ENCODE data around the gene OCIAD1. TPM values are rescaled to one million over a fixed set of nuclear protein-coding genes. Genes with fewer than 3 reads are reported as not detected.

Gene OCIAD1
- total RNA-seq, 1 experiment from 2014 or later = 163 TPM

DNA sequence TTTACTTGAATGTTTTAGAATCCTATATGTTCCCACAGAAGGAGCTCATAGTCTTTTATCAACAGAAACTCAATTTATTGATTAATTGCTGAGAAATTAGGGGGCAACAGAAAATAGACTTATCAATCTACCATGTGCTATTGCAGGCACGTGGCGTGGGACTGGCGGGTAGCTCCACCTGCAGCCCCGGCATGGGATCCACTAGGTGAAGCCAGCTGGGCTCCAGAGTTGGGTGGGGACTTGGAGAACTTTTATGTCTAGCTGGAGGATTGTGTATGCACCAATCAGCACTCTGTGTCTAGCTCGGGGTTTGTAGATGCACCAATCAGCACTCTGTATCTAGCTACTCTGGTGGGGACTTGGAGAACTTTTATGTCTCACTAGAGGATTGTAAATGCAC lies 3.3 kb upstream of the OCIAD1 start:
- no TSS peak for BruUV-seq (replicated peaks)
- Histone ChIP-seq H3K9me3 (ENCODE audit: control insufficient read depth in 1 of 2, insufficient read depth in 1 of 2, low read depth in 1 of 2, low read length in 2 of 2) (no peaks in the 10 kb centered on the region), H3K9me2 (ENCODE audit: insufficient read depth) (no peaks in the 10 kb centered on the region), H3K27ac (ENCODE audit: low read depth, low read length) (no peak overlapping the region), H3K9ac (ENCODE audit: low read length) (no peak overlapping the region), H3K27me3 (ENCODE audit: insufficient read depth, low read length) (no peaks in the 10 kb centered on the region), H3K79me2 (ENCODE audit: insufficient read depth, low read length) (peaks cover 17% of the 10 kb centered on the region), H4K20me1 (ENCODE audit: insufficient read depth) (no peaks in the 10 kb centered on the region), H3K4me1 (ENCODE audit: control insufficient read depth in 1 of 2, insufficient read depth in 2 of 2, low read length in 2 of 2) (peaks cover 7 to 15% of the 10 kb centered on the region in 2 experiments), H3K4me3 (replicated peaks in 1 of 2; ENCODE audit: low read depth in 1 of 2, low read length in 2 of 2) (no peak overlapping the region), H3K36me3 (ENCODE audit: control insufficient read depth in 1 of 2, insufficient read depth in 2 of 2, low read length in 2 of 2) (no peaks in the 10 kb centered on the region), H3K4me2 (ENCODE audit: low read length) (no peak overlapping the region), H2AFZ (ENCODE audit: low read depth, low read length, poor library complexity, severe bottlenecking) (no peak overlapping the region)
- DNase-seq (ENCODE audit: low read depth, low spot score) (no peak), ATAC-seq (no peak)
- ChIA-PET RAD21 (ENCODE audit: low non-redundant PET in 1 of 2, low total read pairs in 2 of 2, uncharacterized antibody in 2 of 2, unreplicated experiment in 2 of 2) (no interaction called here), POLR2A (no interaction called here), CTCF (no interaction called here)
- intact Hi-C loops (cut with micrococcal nuclease) = no loop called here
- TF ChIP-seq ELF1 (IDR thresholded peaks at IDR 0.05; ENCODE audit: borderline replicate concordance, low read depth) = no peak
- TF ChIP-seq, protein P1, sequence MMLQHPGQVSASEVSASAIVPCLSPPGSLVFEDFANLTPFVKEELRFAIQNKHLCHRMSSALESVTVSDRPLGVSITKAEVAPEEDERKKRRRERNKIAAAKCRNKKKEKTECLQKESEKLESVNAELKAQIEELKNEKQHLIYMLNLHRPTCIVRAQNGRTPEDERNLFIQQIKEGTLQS (IDR thresholded peaks at IDR 0.05) = no peak
- TF ChIP-seq SP1 (IDR thresholded peaks at IDR 0.05; ENCODE audit: low read depth) = no peak
- TF ChIP-seq ZNF274 (IDR thresholded peaks at IDR 0.05; ENCODE audit: low read depth, low read length) = no peak
- TF ChIP-seq CBX3 (IDR thresholded peaks at IDR 0.05; ENCODE audit: low read depth) = no peak
- TF ChIP-seq EZH2 (IDR thresholded peaks at IDR 0.05) = no peak
- TF ChIP-seq POLR2A (IDR thresholded peaks at IDR 0.05; ENCODE audit: borderline replicate concordance, extremely low read depth, insufficient read depth, insufficient read length) = no peak
- TF ChIP-seq EGR1 (IDR thresholded peaks at IDR 0.05; ENCODE audit: low read depth) = no peak
- TF ChIP-seq, protein P2, sequence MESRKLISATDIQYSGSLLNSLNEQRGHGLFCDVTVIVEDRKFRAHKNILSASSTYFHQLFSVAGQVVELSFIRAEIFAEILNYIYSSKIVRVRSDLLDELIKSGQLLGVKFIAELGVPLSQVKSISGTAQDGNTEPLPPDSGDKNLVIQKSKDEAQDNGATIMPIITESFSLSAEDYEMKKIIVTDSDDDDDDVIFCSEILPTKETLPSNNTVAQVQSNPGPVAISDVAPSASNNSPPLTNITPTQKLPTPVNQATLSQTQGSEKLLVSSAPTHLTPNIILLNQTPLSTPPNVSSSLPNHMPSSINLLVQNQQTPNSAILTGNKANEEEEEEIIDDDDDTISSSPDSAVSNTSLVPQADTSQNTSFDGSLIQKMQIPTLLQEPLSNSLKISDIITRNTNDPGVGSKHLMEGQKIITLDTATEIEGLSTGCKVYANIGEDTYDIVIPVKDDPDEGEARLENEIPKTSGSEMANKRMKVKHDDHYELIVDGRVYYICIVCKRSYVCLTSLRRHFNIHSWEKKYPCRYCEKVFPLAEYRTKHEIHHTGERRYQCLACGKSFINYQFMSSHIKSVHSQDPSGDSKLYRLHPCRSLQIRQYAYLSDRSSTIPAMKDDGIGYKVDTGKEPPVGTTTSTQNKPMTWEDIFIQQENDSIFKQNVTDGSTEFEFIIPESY (IDR thresholded peaks at IDR 0.05; ENCODE audit: extremely low read depth, insufficient replicate concordance, low read length) = no peak
- TF ChIP-seq FOSL1 (IDR thresholded peaks at IDR 0.05; ENCODE audit: low read depth) = no peak
- TF ChIP-seq YY1 (IDR thresholded peaks at IDR 0.05; ENCODE audit: extremely low read depth, insufficient replicate concordance, low read depth, low read length) = no peak
- no peak for TF ChIP-seq SIN3A (IDR thresholded peaks at IDR 0.05; ENCODE audit: low read depth)
- no peak for TF ChIP-seq CEBPB (IDR thresholded peaks at IDR 0.05; ENCODE audit: low read depth)
- TF ChIP-seq, protein P3, sequence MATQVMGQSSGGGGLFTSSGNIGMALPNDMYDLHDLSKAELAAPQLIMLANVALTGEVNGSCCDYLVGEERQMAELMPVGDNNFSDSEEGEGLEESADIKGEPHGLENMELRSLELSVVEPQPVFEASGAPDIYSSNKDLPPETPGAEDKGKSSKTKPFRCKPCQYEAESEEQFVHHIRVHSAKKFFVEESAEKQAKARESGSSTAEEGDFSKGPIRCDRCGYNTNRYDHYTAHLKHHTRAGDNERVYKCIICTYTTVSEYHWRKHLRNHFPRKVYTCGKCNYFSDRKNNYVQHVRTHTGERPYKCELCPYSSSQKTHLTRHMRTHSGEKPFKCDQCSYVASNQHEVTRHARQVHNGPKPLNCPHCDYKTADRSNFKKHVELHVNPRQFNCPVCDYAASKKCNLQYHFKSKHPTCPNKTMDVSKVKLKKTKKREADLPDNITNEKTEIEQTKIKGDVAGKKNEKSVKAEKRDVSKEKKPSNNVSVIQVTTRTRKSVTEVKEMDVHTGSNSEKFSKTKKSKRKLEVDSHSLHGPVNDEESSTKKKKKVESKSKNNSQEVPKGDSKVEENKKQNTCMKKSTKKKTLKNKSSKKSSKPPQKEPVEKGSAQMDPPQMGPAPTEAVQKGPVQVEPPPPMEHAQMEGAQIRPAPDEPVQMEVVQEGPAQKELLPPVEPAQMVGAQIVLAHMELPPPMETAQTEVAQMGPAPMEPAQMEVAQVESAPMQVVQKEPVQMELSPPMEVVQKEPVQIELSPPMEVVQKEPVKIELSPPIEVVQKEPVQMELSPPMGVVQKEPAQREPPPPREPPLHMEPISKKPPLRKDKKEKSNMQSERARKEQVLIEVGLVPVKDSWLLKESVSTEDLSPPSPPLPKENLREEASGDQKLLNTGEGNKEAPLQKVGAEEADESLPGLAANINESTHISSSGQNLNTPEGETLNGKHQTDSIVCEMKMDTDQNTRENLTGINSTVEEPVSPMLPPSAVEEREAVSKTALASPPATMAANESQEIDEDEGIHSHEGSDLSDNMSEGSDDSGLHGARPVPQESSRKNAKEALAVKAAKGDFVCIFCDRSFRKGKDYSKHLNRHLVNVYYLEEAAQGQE (IDR thresholded peaks at IDR 0.05; ENCODE audit: low read depth) = no peak
- TF ChIP-seq ZFX (IDR thresholded peaks at IDR 0.05) = no peak
- TF ChIP-seq POLR2AphosphoS5 (IDR thresholded peaks at IDR 0.05; ENCODE audit: low read depth, low read length) = no peak

Measured in HCT116 (cell line).